ENCODE data around the gene RNF8.
A peak's percentile ranks its signal among the peaks of the same experiment; 100 is the strongest.

RNF8 gene

GRCh38 chr6:37362101-37362828, 8.5 kb downstream of the RNF8 start:
- no peak for DNase-seq

GRCh38 chr6:37365791-37366190, 12.0 kb downstream of the RNF8 start:
- no peak for DNase-seq

DNA sequence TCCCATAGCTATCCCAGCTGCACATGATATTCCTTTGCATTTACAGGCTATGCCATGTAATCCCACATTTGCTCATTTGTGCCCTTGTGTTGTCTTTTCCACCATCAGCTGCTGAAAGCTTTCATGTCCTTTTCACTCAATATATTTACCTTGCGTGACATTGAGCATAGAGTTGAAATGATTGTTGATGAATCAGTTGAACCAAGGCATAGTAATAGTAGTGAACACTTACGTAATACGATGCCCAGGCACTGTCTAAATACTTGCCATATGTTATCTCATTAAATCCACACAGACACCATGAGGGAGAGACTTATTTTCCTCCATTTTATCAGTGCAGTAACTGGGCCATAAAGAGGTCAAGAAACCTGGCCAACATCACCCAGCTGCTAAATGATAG, 13.1 kb downstream of the RNF8 start:
- DNase-seq = no peak

DNA sequence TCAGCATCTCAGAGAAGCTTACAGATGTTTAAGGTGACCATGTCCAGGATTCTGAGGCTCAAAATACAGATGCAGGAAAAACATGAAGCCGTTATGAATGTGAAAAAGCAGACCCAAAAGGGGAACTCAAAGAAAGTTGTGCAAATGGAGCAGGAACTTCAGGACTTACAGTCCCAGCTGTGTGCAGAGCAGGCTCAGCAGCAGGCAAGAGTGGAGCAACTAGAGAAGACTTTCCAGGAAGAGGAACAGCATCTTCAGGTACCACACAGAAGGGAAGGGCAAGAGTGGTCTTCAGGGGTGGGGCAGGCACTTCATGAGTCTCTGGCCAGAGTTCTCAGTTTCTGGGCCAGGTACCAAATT, 15.2 kb downstream of the RNF8 start:
- DNase-seq = no peak

- DNase-seq = no peak
Observed at GRCh38 chr6:37369321-37370201, 15.8 kb downstream of the RNF8 start.

DNA sequence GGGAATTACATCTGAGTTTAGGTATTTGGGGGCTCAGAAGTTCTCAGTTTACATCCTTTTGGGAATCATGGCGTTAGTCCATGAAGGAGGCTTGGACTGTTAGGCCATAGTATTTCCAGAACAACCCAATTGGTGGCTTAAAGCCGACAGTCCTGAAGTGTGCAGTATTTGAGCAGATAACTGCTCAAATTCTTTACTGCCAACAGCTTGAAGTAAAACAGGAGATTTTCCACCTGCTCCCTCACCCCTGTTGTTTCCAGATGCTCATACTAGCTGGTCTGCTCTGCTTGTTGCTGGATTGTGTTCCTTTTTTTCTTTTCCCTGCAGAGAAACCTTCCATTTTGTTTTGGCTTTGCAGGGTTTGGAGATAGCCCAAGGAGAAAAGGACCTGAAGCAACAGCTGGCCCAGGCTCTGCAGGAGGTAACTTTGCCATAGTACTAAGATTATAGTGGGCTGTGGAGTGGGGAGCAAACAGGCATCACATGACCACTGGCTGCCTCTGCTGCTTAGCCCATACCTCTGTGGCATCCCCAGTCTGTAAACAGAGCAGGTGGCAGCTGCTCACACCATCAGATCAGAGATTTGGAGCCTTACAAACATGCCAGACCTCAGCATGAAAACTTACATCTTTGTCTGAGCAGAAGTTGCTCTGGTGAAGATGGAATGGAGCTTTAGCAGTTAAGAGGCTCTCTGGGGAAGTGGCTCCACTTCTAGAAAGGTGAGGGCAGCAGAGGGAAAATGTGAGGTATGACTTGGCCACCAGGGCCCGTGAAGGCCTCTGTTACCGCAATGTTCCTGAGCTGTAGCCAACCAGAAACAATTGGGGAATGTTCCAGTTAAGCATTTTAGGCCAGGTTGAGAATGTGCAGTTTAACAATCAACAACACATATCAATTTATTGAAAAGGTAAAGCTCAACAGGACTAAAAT, 17.6 kb downstream of the RNF8 start:
- no peak for DNase-seq

GRCh38 chr6:37372116-37372515, 18.3 kb downstream of the RNF8 start:
- no peak for DNase-seq

- DNase-seq = peak; percentile 44
Observed at GRCh38 chr6:37373822-37374471, 20.2 kb downstream of the RNF8 start.

GRCh38 chr6:37375376-37375775, 21.6 kb downstream of the RNF8 start:
- no peak for DNase-seq

GRCh38 chr6:37376078-37376743, 22.4 kb downstream of the RNF8 start:
- no peak for DNase-seq

DNA sequence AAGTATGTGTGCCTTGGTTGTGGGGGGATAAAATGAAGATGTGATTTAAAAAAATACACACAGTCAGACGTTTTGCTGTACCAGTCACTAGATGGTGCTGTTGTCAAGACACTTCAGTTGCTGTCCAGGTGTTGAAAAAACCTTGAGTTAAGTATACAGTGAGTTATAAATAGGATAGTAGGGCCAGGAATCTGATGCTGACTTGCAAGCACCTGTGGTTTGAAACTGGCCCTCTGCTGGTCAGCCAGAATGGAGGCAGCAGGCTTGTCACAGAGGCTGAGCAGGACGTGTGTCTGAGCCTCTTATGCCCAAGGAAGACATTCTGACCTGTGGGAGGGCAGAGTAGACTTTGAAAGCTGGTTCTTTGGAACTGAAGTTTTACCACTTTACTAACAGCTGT, 27.8 kb downstream of the RNF8 start:
- DNase-seq = peak; percentile 82

GRCh38 chr6:37382994-37383765, 29.4 kb downstream of the RNF8 start:
- no peak for DNase-seq

- no peak for DNase-seq
Observed at GRCh38 chr6:37388578-37388977, 34.8 kb downstream of the RNF8 start.

GRCh38 chr6:37389857-37390256, 36.1 kb downstream of the RNF8 start:
- DNase-seq = no peak

- no peak for DNase-seq
Observed at GRCh38 chr6:37391120-37391519, 37.3 kb downstream of the RNF8 start.

- DNase-seq = no peak
Observed at GRCh38 chr6:37392821-37393220, 39.0 kb downstream of the RNF8 start.

DNA sequence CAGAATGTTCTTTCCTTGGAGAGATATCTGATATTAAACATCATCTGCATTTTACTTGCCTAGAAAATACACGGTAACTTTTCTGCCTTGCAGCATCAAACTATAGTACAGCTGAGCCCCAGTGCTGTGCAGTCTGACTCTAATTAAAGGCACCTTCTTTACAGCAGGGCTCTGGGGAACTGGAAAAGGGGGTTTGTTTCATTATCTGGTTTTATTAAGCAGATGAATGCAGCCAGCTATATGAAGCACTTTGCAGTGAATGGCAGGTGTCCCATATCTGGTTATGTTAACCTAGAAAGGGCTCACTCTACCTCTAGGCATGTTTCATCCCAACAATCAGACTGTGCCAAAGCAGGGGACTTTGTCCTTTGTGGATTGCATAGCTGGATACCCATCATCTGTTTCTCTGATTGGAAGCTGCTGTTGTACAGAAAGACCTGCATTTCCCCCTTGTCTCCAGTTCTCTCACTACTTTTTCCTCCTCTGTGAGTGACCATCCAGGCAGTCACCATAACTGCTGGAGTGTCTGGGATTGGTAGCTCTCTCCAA, 39.7 kb downstream of the RNF8 start:
- DNase-seq = no peak

GRCh38 chr6:37396571-37397180, 42.9 kb downstream of the RNF8 start:
- no peak for DNase-seq

DNA sequence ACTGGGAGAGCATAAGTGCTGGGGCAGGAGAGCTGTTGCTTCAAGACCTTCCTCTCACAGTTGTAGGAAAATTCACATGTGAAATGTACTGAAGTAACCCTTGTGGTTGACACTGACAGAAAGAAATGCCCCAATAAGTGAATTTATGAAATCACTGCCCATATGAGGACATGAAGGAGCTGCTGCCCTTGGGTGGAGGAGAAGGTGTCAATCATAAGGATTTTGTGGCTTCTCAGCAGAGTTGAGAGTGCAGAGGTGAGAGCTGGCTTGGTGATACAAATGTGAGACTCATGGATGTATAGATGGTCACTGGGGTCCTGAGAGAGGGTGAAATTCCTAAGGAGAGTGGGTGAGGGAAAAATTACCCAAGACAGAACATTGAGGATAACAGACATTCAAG, 45.3 kb downstream of the RNF8 start:
- no peak for DNase-seq

GRCh38 chr6:37399795-37400490, 46.2 kb downstream of the RNF8 start:
- no peak for DNase-seq
